Prostate gland (tissue), 2 donors: ENCODE measurements around the gene SLC41A2.

Experiments
- CTCF ChIP-seq, 4 experiments: fragments of 200-600 bp in 2 of 4; fragments of 450-650 bp in 2 of 4; sonication (generic) in 2 of 4; IDR thresholded peaks; 1 replicate in 3 of 4; 2 replicates in 1 of 4; pipeline ENCODE4 v1.5.1; 2016 to 2019; ENCODE audit warnings: antibody characterized with exemption in 4 of 4, mild to moderate bottlenecking in 2 of 4, moderate library complexity in 2 of 4
- POLR2A ChIP-seq: fragments of 450-650 bp; IDR thresholded peaks from one replicate; pipeline ENCODE4 v1.6.1; 2016; ENCODE audit warnings: antibody characterized with exemption, mild to moderate bottlenecking
- POLR2AphosphoS5 ChIP-seq: sonication (generic); formaldehyde crosslinking; IDR thresholded peaks from one replicate; pipeline ENCODE4 v1.6.1; 2017; ENCODE audit warnings: antibody characterized with exemption

GRCh38 chr12:104963757-104964156 is 5.7 kb upstream of the SLC41A2 start:
- TF ChIP-seq CTCF (IDR thresholded peaks at IDR 0.05) (no peak), POLR2AphosphoS5 (no peak), POLR2A (no peak)
